IMR-90 (cell line): ENCODE data around the gene BRAF.

Experiments used
- BHLHE40 ChIP-seq: fragments of 150-350 bp; IDR thresholded peaks from 2 replicates; pipeline ENCODE4 v1.6.1; 2016; ENCODE audit warnings: mild to moderate bottlenecking, low read depth, low read length
- CEBPB ChIP-seq: IDR thresholded peaks from 2 replicates; pipeline ENCODE4 v1.6.1; 2012; ENCODE audit warnings: low read depth, low read length, improper control_type of control experiment
- CTCF ChIP-seq: conservative IDR thresholded peaks from 2 replicates; pipeline ENCODE4 v1.5.1; 2012; ENCODE audit warnings: mild to moderate bottlenecking, low read depth, low read length, improper control_type of control experiment
- FOS ChIP-seq: fragments of 150-350 bp; IDR thresholded peaks from 2 replicates; pipeline ENCODE4 v1.6.1; 2016; ENCODE audit warnings: low read depth, low read length
- MAFK ChIP-seq: IDR thresholded peaks from 2 replicates; pipeline ENCODE4 v1.6.1; 2012; ENCODE audit warnings: low read depth, low read length, improper control_type of control experiment
- MAZ ChIP-seq: IDR thresholded peaks from 2 replicates; pipeline ENCODE4 v1.6.1; 2012; ENCODE audit warnings: low read depth, mild to moderate bottlenecking, low read length, improper control_type of control experiment, moderate library complexity, borderline replicate concordance
- MXI1 ChIP-seq: IDR thresholded peaks from 2 replicates; pipeline ENCODE4 v1.6.1; 2012; ENCODE audit warnings: low read depth, mild to moderate bottlenecking, low read length, moderate library complexity, borderline replicate concordance
- NFE2L2 ChIP-seq: fragments of 150-350 bp; IDR thresholded peaks from 2 replicates; pipeline ENCODE4 v1.6.1; 2016; ENCODE audit warnings: low read depth, mild to moderate bottlenecking, low read length
- POLR2A ChIP-seq: IDR thresholded peaks from 2 replicates; pipeline ENCODE4 v1.6.1; 2012; ENCODE audit warnings: mild to moderate bottlenecking, low read depth, low read length
- RAD21 ChIP-seq: IDR thresholded peaks from 2 replicates; pipeline ENCODE4 v1.6.1; 2012; ENCODE audit warnings: low read length, improper control_type of control experiment
- RCOR1 ChIP-seq: IDR thresholded peaks from 2 replicates; pipeline ENCODE4 v1.6.1; 2012; ENCODE audit warnings: mild to moderate bottlenecking, low read length, improper control_type of control experiment; ENCODE audit not compliant: insufficient replicate concordance
- RFX5 ChIP-seq: IDR thresholded peaks from 2 replicates; pipeline ENCODE4 v1.8.0; 2012; ENCODE audit warnings: low read depth, mild to moderate bottlenecking, low read length, moderate library complexity
- SMC3 ChIP-seq: fragments of 150-350 bp; IDR thresholded peaks from 2 replicates; pipeline ENCODE4 v1.6.1; 2016; ENCODE audit warnings: low read depth, mild to moderate bottlenecking, antibody characterized with exemption, low read length, moderate library complexity
- USF2 ChIP-seq: fragments of 150-350 bp; IDR thresholded peaks from 2 replicates; pipeline ENCODE4 v1.6.1; 2017; ENCODE audit warnings: mild to moderate bottlenecking, antibody characterized with exemption, low read length, low read depth

GRCh38 chr7:140754506-140754905, 170.2 kb downstream of the BRAF start:
- no peak for TF ChIP-seq POLR2A
- TF ChIP-seq CEBPB: no peak
- TF ChIP-seq RAD21: no peak
- TF ChIP-seq CTCF: no peak
- TF ChIP-seq RFX5: no peak
- TF ChIP-seq MXI1: no peak
- no peak for TF ChIP-seq NFE2L2
- no peak for TF ChIP-seq MAZ
- TF ChIP-seq MAFK: no peak
- TF ChIP-seq FOS: no peak
- TF ChIP-seq BHLHE40: no peak
- TF ChIP-seq USF2: no peak
- no peak for TF ChIP-seq RCOR1
- no peak for TF ChIP-seq SMC3
